Left kidney (tissue), 2 donors: ENCODE measurements around the gene GOLGA6A. TPM values are rescaled to one million over a fixed set of nuclear protein-coding genes. Genes with fewer than 3 reads are reported as not detected.
"Not testable (repeated sequence)": the region's sequence is repeated elsewhere in the genome, so short reads cannot be mapped to it uniquely, and the experiment has no call there.

Experiments used
- DNase-seq: peaks from one replicate; pipeline ENCODE4 v3.0.0-alpha.2; 2013
- polyA plus RNA-seq: library from polyadenylated mRNA; unstranded; fragments of 120-200 nt; gene quantifications from one replicate; pipeline ENCODE4 v1.2.1, GENCODE V29; 2013; ENCODE audit not compliant: insufficient read length

The GOLGA6A gene
- polyA plus RNA-seq, 1 donor: 0.27 TPM

DNA sequence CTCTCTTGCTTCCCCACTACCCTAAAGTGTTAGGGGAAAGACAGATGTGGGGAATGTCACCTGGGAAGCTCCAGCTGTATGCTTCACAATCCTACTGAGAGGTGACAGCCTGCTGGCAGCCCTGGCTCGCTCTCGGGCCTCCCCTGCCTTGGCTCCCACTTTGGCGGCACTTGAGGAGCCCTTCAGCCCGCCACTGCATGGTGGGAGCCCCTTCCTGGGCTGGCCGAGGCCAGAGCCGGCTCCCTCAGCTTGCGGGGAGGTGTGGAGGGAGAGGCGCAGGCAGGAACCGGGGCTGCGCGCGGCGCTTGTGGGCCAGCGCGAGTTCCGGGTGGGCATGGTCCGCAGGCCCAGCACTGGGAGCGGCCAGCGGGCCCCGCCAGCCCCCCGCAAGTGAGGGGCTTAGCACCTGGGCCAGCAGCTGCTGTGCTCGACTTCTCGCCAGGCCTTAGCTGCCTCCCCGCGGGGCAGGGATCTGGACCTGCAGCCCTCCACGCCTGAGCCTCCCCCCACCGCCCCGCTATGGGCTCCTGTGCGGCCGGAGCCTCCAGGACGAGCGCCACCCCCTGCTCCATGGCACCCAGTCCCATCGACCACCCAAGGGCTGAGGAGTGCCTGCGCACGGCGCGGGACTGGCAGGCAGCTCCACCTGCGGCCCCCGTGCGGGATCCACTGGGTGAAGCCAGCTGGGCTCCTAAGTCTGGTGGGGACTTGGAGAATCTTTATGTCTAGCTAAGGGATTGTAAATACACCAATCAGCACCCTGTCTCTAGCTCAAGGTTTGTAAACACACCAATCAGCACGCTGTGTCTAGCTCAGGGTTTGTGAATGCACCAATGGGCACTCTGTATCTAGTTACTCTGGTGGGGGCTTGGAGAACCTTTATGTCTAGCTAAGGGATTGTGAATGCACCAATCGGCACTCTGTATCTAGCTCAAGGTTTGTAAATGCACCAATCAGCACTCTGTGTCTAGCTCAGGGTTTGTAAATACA lies 29.8 kb downstream of the GOLGA6A start:
- DNase-seq: not testable (repeated sequence)

GRCh38 chr15:74050556-74051234 lies 31.7 kb downstream of the GOLGA6A start:
- DNase-seq: no peak

- DNase-seq: no peak
Observed at GRCh38 chr15:74050127-74050526, 32.2 kb downstream of the GOLGA6A start.

- no peak for DNase-seq
Observed at GRCh38 chr15:74046275-74046674, 36.1 kb downstream of the GOLGA6A start.

DNA sequence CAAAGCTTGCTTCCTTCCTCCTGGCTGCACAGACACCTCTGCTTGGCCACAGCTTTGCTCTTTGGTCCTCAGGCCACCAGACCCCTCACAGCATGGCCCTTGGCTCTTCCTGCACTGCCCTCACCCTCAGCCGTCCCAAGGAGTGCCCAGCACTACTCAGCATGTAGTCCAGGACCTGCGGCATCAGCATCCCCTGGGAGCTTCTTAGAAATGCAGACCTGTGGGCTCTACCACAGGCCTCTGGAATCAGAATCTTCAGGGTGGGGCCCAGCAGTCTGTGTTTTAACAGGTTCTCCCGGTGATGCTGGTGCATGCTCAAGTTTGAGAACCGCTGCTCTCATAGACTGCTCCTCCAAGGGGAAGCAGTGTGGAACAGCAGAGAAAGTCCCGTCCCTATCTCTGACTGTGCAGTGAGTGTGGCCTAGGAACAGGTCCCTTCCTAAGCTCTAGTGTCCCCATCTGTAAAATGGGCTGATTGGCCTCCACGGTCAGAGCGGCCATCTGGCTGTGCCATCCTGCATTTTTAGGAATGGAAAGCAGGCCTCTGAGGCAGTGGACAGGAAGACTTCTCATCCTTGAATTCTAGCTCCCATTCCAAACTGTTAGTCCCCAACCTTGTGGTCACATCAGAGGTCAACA lies 36.6 kb downstream of the GOLGA6A start:
- no peak for DNase-seq

GRCh38 chr15:74045184-74045583 lies 37.2 kb downstream of the GOLGA6A start:
- DNase-seq: no peak

DNA sequence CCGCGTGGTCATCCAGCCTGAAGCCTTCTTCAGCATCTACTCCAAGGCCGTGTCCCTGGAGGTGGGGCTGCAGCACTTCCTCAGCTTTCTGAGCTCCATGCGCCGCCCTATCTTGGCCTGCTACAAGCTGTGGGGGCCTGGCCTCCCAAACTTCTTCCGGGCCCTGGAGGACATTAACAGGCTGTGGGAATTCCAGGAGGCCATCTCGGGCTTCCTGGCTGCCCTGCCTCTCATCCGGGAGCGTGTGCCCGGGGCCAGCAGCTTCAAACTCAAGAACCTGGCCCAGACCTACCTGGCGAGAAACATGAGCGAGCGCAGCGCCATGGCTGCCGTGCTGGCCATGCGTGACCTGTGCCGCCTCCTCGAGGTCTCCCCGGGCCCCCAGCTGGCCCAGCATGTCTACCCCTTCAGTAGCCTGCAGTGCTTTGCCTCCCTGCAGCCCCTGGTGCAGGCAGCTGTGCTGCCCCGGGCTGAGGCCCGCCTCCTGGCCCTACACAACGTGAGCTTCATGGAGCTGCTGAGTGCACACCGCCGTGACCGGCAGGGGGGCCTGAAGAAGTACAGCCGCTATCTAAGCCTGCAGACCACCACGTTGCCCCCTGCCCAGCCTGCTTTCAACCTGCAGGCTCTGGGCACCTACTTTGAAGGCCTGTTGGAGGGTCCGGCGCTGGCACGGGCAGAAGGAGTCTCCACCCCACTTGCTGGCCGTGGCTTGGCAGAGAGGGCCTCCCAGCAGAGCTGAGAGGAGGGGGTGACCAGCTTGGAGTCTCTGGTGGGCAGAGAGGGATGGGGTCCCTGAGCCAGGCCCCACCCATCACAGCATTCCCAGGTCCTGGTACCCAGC lies 37.9 kb downstream of the GOLGA6A start:
- no peak for DNase-seq

DNA sequence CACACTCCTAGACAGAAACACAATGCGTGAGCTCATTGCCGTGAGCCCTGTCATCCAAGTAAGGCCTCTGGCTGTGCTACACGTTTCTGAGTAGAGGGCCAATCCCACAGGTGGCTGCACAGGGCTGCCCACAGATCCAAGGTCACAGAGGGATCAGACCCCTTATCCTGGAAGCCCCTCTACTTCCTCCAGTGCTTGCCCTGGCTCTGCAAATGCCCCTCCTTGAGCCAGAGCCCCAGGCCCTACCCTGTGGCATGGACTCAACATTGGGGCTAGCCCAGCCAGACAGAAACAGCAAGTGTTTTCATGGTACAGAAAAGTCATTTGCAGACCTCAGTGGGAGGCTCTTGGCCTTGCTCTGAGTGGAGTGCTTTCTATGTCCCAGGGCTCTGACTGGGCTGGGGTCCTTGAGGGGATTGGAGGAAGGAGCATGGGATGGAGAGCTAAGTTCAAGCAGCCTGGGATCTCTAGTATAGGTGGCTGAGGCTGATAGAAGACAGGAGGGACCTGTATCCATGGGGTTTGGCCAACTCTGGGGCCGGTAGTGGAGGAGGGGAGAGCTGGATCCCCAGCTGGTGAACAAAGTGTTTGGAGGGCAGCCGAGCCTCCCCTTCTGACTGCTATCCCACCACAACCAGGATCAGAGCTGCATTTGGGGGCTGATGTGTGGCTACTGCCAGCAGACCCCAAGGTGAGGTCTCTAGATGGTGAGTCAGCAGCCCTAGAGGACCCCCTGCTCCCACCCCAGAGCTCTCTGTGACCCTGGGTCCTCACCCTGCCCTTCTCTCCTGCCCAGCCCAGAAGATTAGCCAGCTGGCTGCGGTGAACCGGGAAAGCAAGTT lies 38.7 kb downstream of the GOLGA6A start:
- DNase-seq: no peak

DNA sequence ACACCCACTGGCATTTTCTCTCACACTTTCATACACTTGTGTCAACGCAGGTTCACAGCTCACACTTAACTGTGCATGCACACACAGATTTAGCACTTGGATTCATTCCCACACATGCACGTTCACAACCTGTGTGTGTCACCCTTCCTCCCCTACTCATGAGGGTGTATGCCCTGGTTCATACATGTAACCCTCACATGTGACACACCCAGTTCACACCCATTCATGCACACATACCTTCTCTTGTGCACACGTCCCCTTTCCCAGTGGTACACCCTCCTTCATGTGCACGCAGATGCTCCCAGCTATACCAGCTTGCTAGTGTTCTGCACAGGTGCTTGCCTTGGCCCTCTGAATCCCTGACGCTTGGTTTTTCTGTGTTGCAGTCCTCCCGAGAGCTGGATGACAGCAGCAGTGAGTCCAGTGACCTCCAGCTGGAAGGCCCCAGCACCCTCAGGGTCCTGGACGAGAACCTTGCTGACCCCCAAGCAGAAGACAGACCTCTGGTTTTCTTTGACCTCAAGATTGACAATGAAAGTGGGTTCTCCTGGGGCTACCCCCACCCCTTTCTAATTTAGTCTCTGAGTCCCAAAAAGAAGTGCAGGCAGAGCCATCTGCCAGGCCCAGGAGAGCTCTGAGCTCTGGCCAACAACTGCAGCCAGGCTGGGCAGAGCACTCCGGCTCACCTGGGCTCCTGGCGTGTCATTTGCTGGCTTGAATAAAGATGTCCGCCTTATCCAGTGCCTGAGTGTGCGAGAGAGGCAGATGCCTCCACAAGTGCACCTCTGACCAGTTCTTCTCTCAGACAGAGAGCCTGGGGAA lies 39.5 kb downstream of the GOLGA6A start:
- DNase-seq: no peak

GRCh38 chr15:74041777-74042435 lies 40.4 kb downstream of the GOLGA6A start:
- no peak for DNase-seq

DNA sequence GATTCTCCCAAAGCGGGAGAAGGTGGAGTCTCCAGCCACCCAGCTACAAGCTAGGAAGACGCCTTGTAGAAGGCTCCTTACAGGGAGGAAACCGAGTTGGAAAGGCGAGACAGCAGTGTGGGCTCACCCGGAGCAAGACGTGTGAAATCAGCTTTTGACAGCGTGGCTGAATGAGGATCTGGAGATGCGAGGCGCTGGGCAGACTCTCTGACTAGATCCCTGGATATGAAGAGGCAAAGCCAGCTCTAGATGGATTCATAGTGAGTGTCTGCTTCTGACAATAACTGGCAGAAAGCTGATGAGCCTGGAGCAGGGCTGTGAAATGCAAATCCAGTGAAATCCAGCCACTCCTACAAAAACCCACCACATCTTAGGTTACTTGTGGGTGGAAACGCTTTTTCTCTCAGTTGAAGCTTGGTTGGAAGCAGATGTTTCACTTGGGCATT lies 41.0 kb downstream of the GOLGA6A start:
- DNase-seq: no peak

DNA sequence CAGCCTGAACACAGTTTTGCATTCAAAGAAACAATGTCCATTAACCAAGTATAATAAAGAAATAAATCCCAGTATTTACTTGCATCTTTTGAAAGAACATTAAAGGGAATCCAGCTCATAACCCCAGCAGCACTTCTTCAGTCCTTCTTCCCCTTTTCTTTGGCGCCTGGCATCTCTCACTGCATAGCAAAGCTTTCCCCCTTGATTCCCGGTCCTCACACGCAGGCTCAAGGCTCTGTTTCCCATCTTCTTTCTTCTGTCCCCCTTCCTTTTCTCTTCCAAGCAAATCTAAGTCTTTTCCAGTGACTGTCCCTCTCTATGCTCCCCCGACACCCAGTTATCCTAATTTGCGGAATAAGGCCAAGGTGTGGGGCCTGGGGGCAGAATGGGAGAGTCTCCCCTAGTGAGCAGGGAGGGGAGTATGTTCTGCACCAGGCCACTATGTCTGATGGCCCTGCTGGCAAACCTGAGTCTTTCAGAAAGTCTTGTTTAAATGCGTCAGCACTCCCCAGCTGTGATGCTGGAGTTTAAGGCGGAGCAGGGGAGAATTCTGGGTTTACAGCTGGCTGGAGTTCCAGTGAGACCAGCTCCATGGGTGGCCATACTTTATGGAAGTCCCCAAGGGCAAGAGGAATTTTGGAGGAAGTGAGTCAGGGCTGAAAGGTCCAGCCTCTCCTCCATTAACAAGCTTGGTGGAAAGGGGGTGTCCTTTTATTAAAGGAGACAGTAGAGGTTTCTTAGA lies 42.1 kb downstream of the GOLGA6A start:
- DNase-seq: peak; percentile 54

DNA sequence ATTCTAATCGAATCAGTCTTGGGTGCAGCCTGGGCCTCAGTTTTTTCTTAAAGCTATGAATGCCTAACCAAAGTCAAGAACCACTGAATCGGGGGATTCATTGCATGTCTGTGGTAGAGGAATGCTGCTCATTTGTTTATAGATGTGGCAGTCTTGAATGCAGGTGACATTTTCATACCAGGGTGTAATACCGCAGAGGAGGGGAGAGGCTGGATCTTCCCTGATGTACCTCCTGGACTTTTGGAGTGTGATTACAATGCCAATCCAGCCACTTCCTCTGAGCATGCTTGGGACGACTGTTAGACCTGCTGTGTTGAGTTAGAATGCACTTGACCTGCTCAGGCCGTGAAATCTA lies 42.7 kb downstream of the GOLGA6A start:
- DNase-seq: no peak

DNA sequence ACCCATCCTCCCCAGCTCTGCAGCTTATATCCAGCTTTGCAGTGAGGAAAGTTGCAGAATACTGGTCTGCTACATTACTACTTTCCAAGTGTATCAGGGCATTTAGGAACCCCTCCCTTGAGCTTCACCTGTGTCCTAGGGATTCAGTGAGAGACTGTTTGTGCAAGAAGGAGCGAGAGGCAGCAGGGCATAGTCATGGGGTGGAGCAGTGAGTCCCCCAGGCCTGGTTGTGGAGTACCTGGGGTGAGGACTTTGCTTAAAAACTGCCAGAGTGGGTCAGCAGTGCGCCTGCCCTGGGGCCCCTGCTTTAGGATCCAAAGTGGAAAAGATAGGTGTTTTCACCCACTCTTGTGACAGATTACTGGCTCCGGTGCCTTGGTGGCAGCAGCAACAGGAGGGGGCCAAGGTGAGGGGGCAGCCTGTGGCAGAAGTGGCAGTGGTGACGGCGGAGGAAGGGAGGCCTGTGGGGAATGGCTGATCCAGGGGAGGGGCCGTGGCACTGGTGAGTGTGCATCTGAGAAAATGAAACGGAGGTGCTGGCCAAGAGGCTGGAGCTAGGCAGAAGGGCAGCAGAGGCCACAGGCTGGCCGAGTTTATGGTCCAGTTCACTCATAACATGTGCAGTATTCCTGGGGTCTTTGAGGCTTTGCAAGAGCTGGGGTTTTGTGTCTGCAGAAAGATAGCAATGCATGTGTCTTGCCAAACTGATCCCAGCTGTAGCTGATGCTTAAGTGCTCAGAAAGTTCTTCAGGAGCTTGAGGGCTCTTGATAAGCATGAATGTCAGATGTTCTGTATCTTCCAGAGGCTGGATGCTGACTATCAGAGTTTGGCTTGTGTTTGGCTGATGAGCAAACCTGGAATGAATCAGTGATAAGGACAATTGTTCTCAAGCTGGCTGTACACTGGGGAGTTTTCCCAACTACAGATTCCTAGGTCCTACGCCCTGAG lies 43.4 kb downstream of the GOLGA6A start:
- no peak for DNase-seq

GRCh38 chr15:74037171-74038117 lies 44.9 kb downstream of the GOLGA6A start:
- DNase-seq: no peak
